GM23248 (cell line): ENCODE measurements around the gene PTPN7. TPM values are rescaled to one million over a fixed set of nuclear protein-coding genes. Genes with fewer than 3 reads are reported as not detected.

ENCODE experiments used
- DNase-seq: peaks from one replicate; pipeline ENCODE4 v3.0.0-alpha.2; 2015
- H2AFZ ChIP-seq: fragments of 200-600 bp; sonication (generic); 2 replicates; pipeline ENCODE4 v1.6.1; 2016; ENCODE audit warnings: antibody characterized with exemption
- H3F3A ChIP-seq: fragments of 200-600 bp; sonication (generic); 2 replicates; pipeline ENCODE4 v1.6.1; 2016; ENCODE audit warnings: mild to moderate bottlenecking, antibody characterized with exemption, mixed run types; ENCODE audit not compliant: insufficient read depth
- H3K27ac ChIP-seq: fragments of 200-600 bp; sonication (generic); 2 replicates; pipeline ENCODE4 v1.5.1; 2016; ENCODE audit warnings: mild to moderate bottlenecking
- H3K27me3 ChIP-seq: fragments of 200-600 bp; sonication (generic); replicated peaks from 2 replicates; pipeline ENCODE4 v1.6.1; 2016; ENCODE audit warnings: mild to moderate bottlenecking; ENCODE audit not compliant: insufficient read depth
- H3K36me3 ChIP-seq: fragments of 200-600 bp; sonication (generic); 2 replicates; pipeline ENCODE4 v1.6.1; 2016; ENCODE audit warnings: low read depth, mild to moderate bottlenecking
- H3K4me1 ChIP-seq: fragments of 200-600 bp; sonication (generic); 2 replicates; pipeline ENCODE4 v1.6.1; 2016; ENCODE audit warnings: mild to moderate bottlenecking; ENCODE audit not compliant: insufficient read depth
- H3K4me2 ChIP-seq: fragments of 200-600 bp; sonication (generic); one replicate; pipeline ENCODE4 v1.6.1; 2016; ENCODE audit warnings: mild to moderate bottlenecking; ENCODE audit not compliant: unreplicated experiment
- H3K4me3 ChIP-seq: fragments of 200-600 bp; sonication (generic); 2 replicates; pipeline ENCODE4 v1.5.1; 2016; ENCODE audit warnings: mild to moderate bottlenecking
- H3K79me2 ChIP-seq: fragments of 200-600 bp; sonication (generic); 2 replicates; pipeline ENCODE4 v1.6.1; 2016; ENCODE audit warnings: mild to moderate bottlenecking; ENCODE audit not compliant: insufficient read depth
- H3K9ac ChIP-seq: fragments of 200-600 bp; sonication (generic); 2 replicates; pipeline ENCODE4 v1.6.1; 2016; ENCODE audit warnings: mild to moderate bottlenecking
- H3K9me2 ChIP-seq: fragments of 200-600 bp; sonication (generic); 2 replicates; pipeline ENCODE4 v1.6.1; 2016; ENCODE audit warnings: mixed run types, mild to moderate bottlenecking, moderate library complexity; ENCODE audit not compliant: insufficient read depth
- H3K9me3 ChIP-seq: fragments of 200-600 bp; sonication (generic); one replicate; pipeline ENCODE4 v1.6.1; 2017; ENCODE audit warnings: low read depth
- H4K20me1 ChIP-seq: fragments of 200-600 bp; sonication (generic); 2 replicates; pipeline ENCODE4 v1.6.0; 2016; ENCODE audit not compliant: insufficient read depth
- EZH2 ChIP-seq: fragments of 200-600 bp; sonication (generic); IDR thresholded peaks from 2 replicates; pipeline ENCODE4 v1.6.1; 2018; ENCODE audit warnings: antibody characterized with exemption, mild to moderate bottlenecking; ENCODE audit not compliant: insufficient read depth, poor library complexity, severe bottlenecking
- EZH2phosphoT487 ChIP-seq: fragments of 200-600 bp; sonication (generic); IDR thresholded peaks from 2 replicates; pipeline ENCODE4 v1.6.1; 2018; ENCODE audit warnings: antibody characterized with exemption, moderate library complexity, mild to moderate bottlenecking, low read depth; ENCODE audit not compliant: insufficient read depth
- WGBS, 2 experiments: methylation state at CpG; one replicate each; pipeline ENCODE4 v1.1.6; 2015 to 2017; ENCODE audit warnings: low lambda C conversion rate in 2 of 2, low coverage in 1 of 2; ENCODE audit errors: missing lambda C conversion rate in 2 of 2; 5-methylcytosine and 5-hydroxymethylcytosine counted together
- in situ Hi-C: fragments of 300-500 bp; cut with MboI; formaldehyde crosslinking; loops from 2 replicates; pipeline ENCODE4 v1.15.0; 2020
- polyA plus RNA-seq: library from polyadenylated mRNA; unstranded; fragments of >200 nt; fragmentation: Nextera tagmentation; extraction: Ambion mirVana; gene quantifications from 2 replicates; pipeline ENCODE4 v1.2.1, GENCODE V29; 2016
- total RNA-seq: library from RNA; depleted of rRNA; stranded (reverse); fragments of >200 nt; shearing (Covaris generic); gene quantifications from 2 replicates; pipeline ENCODE4 v1.2.3, GENCODE V29; 2014

PTPN7 gene
- total and polyA plus RNA-seq, 2 experiments from 2014 or later: not detected

DNA sequence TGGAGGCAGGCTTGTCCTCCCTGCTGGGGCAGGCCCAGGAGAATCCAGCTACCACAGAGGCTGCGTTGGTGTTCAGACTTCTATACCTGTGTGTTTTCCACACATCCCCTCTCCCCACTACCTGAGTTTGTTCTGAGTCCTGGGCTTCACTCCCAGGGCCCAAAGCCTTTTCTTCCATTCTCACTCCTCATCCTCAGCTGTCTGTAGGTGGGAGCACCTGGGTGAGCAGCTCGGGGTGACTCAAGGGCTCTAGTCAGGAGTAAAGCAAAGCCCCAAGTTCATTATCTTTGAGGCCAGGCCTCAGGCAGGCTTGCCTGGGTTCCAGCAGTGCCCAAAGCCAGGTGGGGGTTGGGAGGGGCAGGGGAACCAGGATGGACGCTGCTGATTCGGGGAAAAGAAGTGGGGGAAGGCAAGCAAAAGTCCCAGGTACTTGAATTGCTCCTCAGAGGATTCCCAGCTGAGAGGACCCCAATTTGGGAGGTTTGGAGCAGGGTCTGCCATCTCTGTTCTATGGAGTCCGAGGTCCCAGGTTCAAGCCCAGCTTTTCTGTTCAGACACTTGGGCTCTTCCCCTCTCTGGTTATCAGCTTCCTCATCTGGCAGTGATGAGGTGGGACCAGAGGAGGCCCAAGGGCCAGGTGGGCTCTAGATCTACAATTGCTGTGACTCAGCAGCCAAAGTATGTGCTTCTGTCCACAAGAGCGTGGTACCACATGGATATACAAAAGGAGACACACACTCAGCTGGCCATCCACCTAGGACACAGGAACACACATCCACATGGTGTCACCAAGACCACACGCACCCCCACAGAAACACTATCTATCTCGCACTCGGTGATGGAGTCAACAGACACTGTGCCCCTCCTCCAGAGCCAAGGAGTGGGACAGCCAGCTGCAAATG lies 5.8 kb upstream of the PTPN7 start:
- H3K79me2 ChIP-seq: no peaks in the 10 kb centered on the region
- no peaks in the 10 kb centered on the region for H4K20me1 ChIP-seq
- H3K9me2 ChIP-seq: no peaks in the 10 kb centered on the region
- H3K4me2 ChIP-seq: no peak overlapping the region
- no peaks in the 10 kb centered on the region for H3K36me3 ChIP-seq
- H2AFZ ChIP-seq: no peak overlapping the region
- no peak overlapping the region for H3K27ac ChIP-seq
- no peaks in the 10 kb centered on the region for H3K27me3 ChIP-seq
- no peak overlapping the region for H3K9ac ChIP-seq
- WGBS, 2 experiments: 83 to 86% methylated on average over 9 of the region's 9 CpGs
- H3K9me3 ChIP-seq: no peaks in the 10 kb centered on the region
- in situ Hi-C loops: no loop called here
- DNase-seq: no peak
- no peaks in the 10 kb centered on the region for H3F3A ChIP-seq
- no peak overlapping the region for H3K4me3 ChIP-seq
- TF ChIP-seq EZH2phosphoT487 (no peak), EZH2 (no peak)
- peaks cover 7% of the 10 kb centered on the region; the same call in 1 of the 2 replicates for H3K4me1 ChIP-seq

DNA sequence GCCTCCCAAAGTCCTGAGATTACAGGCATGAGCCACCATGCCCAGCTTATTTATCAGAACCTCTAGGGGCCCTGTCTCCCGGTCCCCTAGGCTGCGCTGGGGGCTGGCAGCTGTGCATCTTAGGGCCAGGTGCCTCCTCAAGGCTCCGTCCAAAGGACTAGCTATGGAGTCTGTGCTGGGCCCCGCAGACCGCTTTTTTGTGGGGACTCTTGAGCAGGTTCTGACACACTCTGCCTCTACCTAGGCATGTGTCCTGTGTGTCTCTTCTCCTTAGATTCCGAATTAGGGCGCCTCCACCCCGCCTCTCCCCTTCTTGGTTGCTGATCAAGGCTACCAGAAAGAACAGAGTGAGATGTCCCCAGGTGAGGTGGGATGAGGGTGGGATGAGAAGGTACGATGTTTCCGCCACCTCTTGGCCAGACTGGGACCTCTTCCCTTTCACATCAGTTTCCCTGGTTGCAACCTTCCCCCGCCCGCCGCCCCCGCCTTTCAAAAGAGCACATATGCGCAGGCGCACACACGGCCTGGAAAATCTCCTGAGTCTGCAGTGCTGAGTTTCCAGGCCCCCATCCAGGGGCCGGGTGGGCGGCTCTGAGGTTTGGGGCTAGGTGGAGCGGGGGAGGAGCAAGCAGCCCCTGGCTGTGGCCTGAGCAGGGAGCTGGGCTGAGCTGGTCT lies 5.0 kb upstream of the PTPN7 start:
- TF ChIP-seq EZH2 (no peak), EZH2phosphoT487 (no peak)
- no peaks in the 10 kb centered on the region for H3K27me3 ChIP-seq
- H2AFZ ChIP-seq: no peak overlapping the region
- H3K79me2 ChIP-seq: no peaks in the 10 kb centered on the region
- DNase-seq: no peak
- no peaks in the 10 kb centered on the region for H3K9me2 ChIP-seq
- H3K9me3 ChIP-seq: no peaks in the 10 kb centered on the region
- H3K4me1 ChIP-seq: peaks cover 7% of the 10 kb centered on the region; the same call in 1 of the 2 replicates
- no peaks in the 10 kb centered on the region for H3F3A ChIP-seq
- H3K27ac ChIP-seq: no peak overlapping the region
- H3K4me2 ChIP-seq: no peak overlapping the region
- H3K9ac ChIP-seq: no peak overlapping the region
- no peaks in the 10 kb centered on the region for H3K36me3 ChIP-seq
- no peaks in the 10 kb centered on the region for H4K20me1 ChIP-seq
- in situ Hi-C loops: no loop called here
- H3K4me3 ChIP-seq: no peak overlapping the region
- 87 to 88% methylated on average over 20 of the region's 20 CpGs for WGBS, 2 experiments

- DNase-seq: no peak
- TF ChIP-seq EZH2phosphoT487 (no peak), EZH2 (no peak)
- Histone ChIP-seq H3K36me3 (no peaks in the 10 kb centered on the region), H3K27ac (no peak overlapping the region), H3K79me2 (no peaks in the 10 kb centered on the region), H3K9ac (no peak overlapping the region), H3K9me3 (no peaks in the 10 kb centered on the region), H2AFZ (no peak overlapping the region), H3K4me1 (peaks cover 7% of the 10 kb centered on the region; the same call in 1 of the 2 replicates), H3K9me2 (no peaks in the 10 kb centered on the region), H3K27me3 (no peaks in the 10 kb centered on the region), H3F3A (no peaks in the 10 kb centered on the region), H3K4me3 (no peak overlapping the region), H4K20me1 (no peaks in the 10 kb centered on the region), H3K4me2 (no peak overlapping the region)
- WGBS, 2 experiments: 66% methylated on average over 11 of the region's 11 CpGs
- in situ Hi-C loops: no loop called here
Observed at GRCh38 chr1:202164271-202165037, 4.1 kb upstream of the PTPN7 start.
